Calu3 (cell line): ENCODE measurements around the gene ZNF124. TPM values are rescaled to one million over a fixed set of nuclear protein-coding genes. Genes with fewer than 3 reads are reported as not detected.
"Not testable (repeated sequence)": the region's sequence is repeated elsewhere in the genome, so short reads cannot be mapped to it uniquely, and the experiment has no call there.

Source experiments
- Bru-seq: library from RNA; stranded (reverse); fragments of 400-500 nt; gene quantifications from one replicate; lab custom pipeline; 2021; lab: Mats Ljungman, UMichigan
- BruChase-seq, 2 experiments: library from RNA; stranded (reverse); fragments of 400-500 nt; gene quantifications; one replicate each; lab custom pipeline; 2021; lab: Mats Ljungman, UMichigan
- BruUV-seq: library from RNA; stranded (reverse); fragments of 400-500 nt; replicated peaks from 2 replicates; lab custom pipeline; 2021; lab: Mats Ljungman, UMichigan
- CTCF ChIA-PET: fragments of 300-600 bp; sonication (Branson Sonifier 250); formaldehyde crosslinking; loops from one replicate; lab custom pipeline; 2022; ENCODE audit warnings: antibody characterized with exemption; lab: Charles Lee
- DNase-seq: peaks from one replicate; pipeline ENCODE4 v3.0.0; 2022
- H3K27ac Mint-ChIP-seq: one replicate; pipeline ENCODE4 v1.8.0; 2022; ENCODE audit warnings: mixed read lengths; ENCODE audit not compliant: unreplicated experiment
- H3K27me3 Mint-ChIP-seq: one replicate; pipeline ENCODE4 v1.8.0; 2022; ENCODE audit warnings: mixed read lengths; ENCODE audit not compliant: unreplicated experiment
- H3K36me3 Mint-ChIP-seq: one replicate; pipeline ENCODE4 v1.8.0; 2022; ENCODE audit warnings: mild to moderate bottlenecking, moderate library complexity, mixed read lengths; ENCODE audit not compliant: insufficient read depth, unreplicated experiment
- H3K4me1 Mint-ChIP-seq: one replicate; pipeline ENCODE4 v1.8.0; 2022; ENCODE audit warnings: mild to moderate bottlenecking, low read depth, mixed read lengths; ENCODE audit not compliant: unreplicated experiment
- H3K4me3 Mint-ChIP-seq: one replicate; pipeline ENCODE4 v1.8.0; 2022; ENCODE audit warnings: mild to moderate bottlenecking, low read depth, moderate library complexity, mixed read lengths; ENCODE audit not compliant: unreplicated experiment
- H3K9me3 Mint-ChIP-seq: one replicate; pipeline ENCODE4 v1.8.0; 2022; ENCODE audit warnings: low read depth, mixed read lengths; ENCODE audit not compliant: unreplicated experiment
- CTCF ChIP-seq: fragments of 200-600 bp; IDR thresholded peaks from one replicate; pipeline ENCODE4 v1.8.0; 2022; ENCODE audit warnings: antibody characterized with exemption; ENCODE audit not compliant: unreplicated experiment
- intact Hi-C: fragments of 100-400 bp; cut with micrococcal nuclease; formaldehyde crosslinking; loops from one replicate; pipeline ENCODE4 v1.10.0; 2022; ENCODE audit not compliant: unreplicated experiment
- long read RNA-seq: library from polyadenylated mRNA; stranded (forward); transcript quantifications from one replicate; pipeline ENCODE4 v2.0.0, GENCODE V29; 2022
- total RNA-seq: library from RNA; stranded (reverse); gene quantifications from 2 replicates; pipeline ENCODE4 v1.2.3, GENCODE V29; 2022

Gene ZNF124
- total RNA-seq (34.4 and 45.6 TPM in 2 replicates), Bru-seq, nascent RNA (percentile 87 among the genes with signal in this experiment), BruChase-seq, experiment 1, labeled RNA remaining after a 6-hour chase (percentile 92 among the genes with signal in this experiment), BruChase-seq, experiment 2, labeled RNA remaining after a 2-hour chase (percentile 96 among the genes with signal in this experiment)
- long read RNA-seq, transcript ZNF124-201 (4 exons, 1,674 nt), result major isoform, 5 of 9 reads
- long read RNA-seq, partial matches to known transcripts, result 0 of 9 reads
- long read RNA-seq, other reads (novel, unspliced or antisense), result 3 of 9 reads

- intact Hi-C loops, H3K4me3 Mint-ChIP-seq, H3K27ac Mint-ChIP-seq, H3K36me3 Mint-ChIP-seq, H3K27me3 Mint-ChIP-seq, DNase-seq, H3K4me1 Mint-ChIP-seq, CTCF ChIA-PET, BruUV-seq: not testable (repeated sequence)
- peaks cover 19% of the 10 kb centered on the region for H3K9me3 Mint-ChIP-seq
Measured at GRCh38 chr1:247171875-247172563, at the start of gene ZNF124. Gene ZNF124, minus strand, starts transcription at chr1:247172020. Its CDS starts 143 bp downstream, at chr1:247171877.

DNA sequence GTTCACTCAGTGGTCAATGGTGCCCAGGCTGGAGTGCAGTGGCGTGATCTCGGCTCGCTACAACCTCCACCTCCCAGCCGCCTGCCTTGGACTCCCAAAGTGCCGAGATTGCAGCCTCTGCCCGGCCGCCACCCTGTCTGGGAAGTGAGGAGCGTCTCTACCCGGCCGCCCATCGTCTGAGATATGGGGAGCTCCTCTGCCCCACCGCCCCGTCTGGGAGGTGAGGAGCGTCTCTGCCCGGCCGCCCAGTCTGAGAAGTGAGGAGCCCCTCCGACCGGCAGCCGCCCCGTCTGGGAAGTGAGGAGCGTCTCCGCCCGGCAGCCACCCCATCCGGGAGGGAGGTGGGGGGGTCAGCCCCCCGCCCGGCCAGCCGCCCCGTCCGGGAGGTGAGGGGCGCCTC lies 48.5 kb upstream of the ZNF124 start:
- H3K9me3 Mint-ChIP-seq, result peaks cover 18% of the 10 kb centered on the region
- H3K4me1 Mint-ChIP-seq, intact Hi-C loops, CTCF ChIA-PET, H3K4me3 Mint-ChIP-seq, H3K27ac Mint-ChIP-seq, BruUV-seq, H3K27me3 Mint-ChIP-seq, H3K36me3 Mint-ChIP-seq, DNase-seq: not testable (repeated sequence)

DNA sequence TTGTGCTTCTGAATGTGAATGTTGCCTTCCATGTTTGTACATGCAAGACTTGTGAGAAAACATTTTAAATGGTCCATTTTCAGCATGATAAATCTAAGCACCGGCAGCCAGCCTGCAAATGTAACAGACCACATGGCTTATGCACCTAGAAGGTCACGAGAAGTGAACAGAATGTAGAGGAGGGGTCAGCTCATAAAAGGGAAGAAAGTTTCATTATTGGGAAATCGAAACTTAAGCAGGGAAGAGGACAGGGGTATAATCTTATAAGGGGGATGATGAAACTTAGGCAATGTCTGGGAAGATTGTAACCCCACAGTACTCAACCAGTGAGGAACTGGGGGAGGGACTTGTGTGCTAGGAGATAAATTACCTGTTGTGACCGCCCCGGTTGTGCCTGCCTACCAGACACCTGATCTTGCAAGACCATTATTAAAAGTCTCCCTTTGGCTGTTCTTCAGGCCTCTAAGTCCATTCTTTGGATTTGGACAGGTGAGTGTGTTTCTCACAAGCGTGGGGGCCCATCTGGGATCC lies 46.4 kb upstream of the ZNF124 start:
- CTCF ChIA-PET, result no interaction called here
- intact Hi-C loops, result no loop called here
- Mint-ChIP-seq H3K27ac (no peak overlapping the region), H3K4me1 (no peaks in the 10 kb centered on the region), H3K4me3 (no peak overlapping the region), H3K9me3 (peaks cover 13% of the 10 kb centered on the region), H3K36me3 (no peaks in the 10 kb centered on the region), H3K27me3 (no peaks in the 10 kb centered on the region)
- BruUV-seq, result no TSS peak
- TF ChIP-seq CTCF, result no peak
- DNase-seq, result no peak

- no peaks in the 10 kb centered on the region for H3K4me1 Mint-ChIP-seq
- DNase-seq, result no peak
- CTCF ChIA-PET, result no interaction called here
- no peak overlapping the region for H3K27ac Mint-ChIP-seq
- H3K36me3 Mint-ChIP-seq, result no peaks in the 10 kb centered on the region
- no peak for TF ChIP-seq CTCF
- no peak overlapping the region for H3K4me3 Mint-ChIP-seq
- no TSS peak for BruUV-seq
- peaks cover 12% of the 10 kb centered on the region for H3K9me3 Mint-ChIP-seq
- intact Hi-C loops, result no loop called here
- no peaks in the 10 kb centered on the region for H3K27me3 Mint-ChIP-seq
Measured at GRCh38 chr1:247216261-247216660, 44.4 kb upstream of the ZNF124 start.
